ENCODE data around the gene SLC13A5. TPM values are rescaled to one million over a fixed set of nuclear protein-coding genes. Genes with fewer than 3 reads are reported as not detected.

The SLC13A5 gene
- total and polyA plus RNA-seq, 10 of the 15 experiments (the other 5 are each of a cell fraction or from before 2014, with no cell fraction given), result 0.23 TPM; not detected in 9

DNA sequence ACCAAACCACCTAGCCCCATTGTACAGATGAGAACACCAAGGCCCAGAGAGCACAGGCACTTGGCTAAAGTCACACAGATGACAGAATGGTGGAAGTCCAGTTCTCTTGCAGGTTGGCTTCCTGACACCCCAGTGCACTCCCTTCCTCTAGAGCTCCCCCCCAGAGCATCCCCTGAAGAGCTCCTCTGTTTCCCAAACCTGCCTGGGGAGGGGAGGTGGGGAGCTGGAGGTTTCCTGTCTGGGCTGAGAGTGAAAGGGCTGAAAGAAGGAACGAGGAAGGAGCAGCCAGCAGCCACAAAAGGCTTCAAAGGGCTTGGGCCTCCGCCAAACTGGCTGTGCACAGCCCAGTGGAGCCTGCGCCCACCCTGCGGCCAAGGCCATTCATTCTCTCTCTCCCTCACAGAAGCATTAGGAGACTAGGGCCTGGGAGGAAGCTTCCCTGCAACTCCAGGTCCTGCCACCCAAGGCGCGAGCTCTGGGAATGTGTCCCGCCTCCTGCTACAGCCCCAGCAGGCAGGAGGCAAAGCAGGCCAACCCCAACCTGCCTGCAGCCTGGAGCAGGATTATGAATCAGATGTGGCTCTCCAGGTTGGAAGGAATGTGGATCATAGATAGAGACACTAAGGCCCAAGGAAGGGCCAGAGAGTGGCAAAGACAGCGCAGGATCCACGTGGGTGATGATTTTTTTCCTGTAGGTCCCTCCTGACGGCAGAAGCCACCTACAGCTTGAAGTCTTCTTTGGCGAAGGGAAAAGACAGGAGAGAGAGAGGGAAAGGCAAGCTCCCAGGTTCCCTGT, 913 bp downstream of the SLC13A5 start:
- no peaks in the 10 kb centered on the region for H3K36me3 ChIP-seq (ENCODE audit: control insufficient read depth in 2 of 2, insufficient read depth in 2 of 2, low read length in 1 of 2)
- no peak overlapping the region for H3K27ac ChIP-seq (ENCODE audit: control insufficient read depth, insufficient read depth)
- WGBS (ENCODE audit: insufficient coverage, insufficient replicate concordance, low lambda C conversion rate, missing lambda C conversion rate), result 53% methylated on average over 11 of the region's 11 CpGs
- RAD21 ChIA-PET (ENCODE audit: unreplicated experiment), result no interaction called here
- no peak for FAIRE-seq
- SMC1A ChIA-PET (ENCODE audit: uncharacterized antibody, unreplicated experiment), result no interaction called here
- no peak for ATAC-seq
- no peak for DNase-seq (ENCODE audit: low read depth, low spot score)
- no peaks in the 10 kb centered on the region; the same call in 2 of the 3 replicates for H3K9me3 ChIP-seq (replicated peaks; ENCODE audit: control insufficient read depth, insufficient read depth, low read length)
- CTCF ChIA-PET, result no interaction called here
- H3K4me2 ChIP-seq (ENCODE audit: control insufficient read depth, insufficient read depth), result no peak overlapping the region
- H3K27me3 ChIP-seq (replicated peaks in 1 of 2; ENCODE audit: control insufficient read depth in 2 of 2, insufficient read depth in 2 of 2, low read length in 1 of 2), result peaks cover 4 to 8% of the 10 kb centered on the region in 2 experiments; a peak in 3 of 4 replicates
- intact Hi-C loops (cut with micrococcal nuclease; ENCODE audit: unreplicated experiment), result no loop called here
- no TSS peak for BruUV-seq (replicated peaks)
- no peak overlapping the region for H2AFZ ChIP-seq (ENCODE audit: control insufficient read depth, low read depth, low read length)
- H3K79me2 ChIP-seq (ENCODE audit: control insufficient read depth, insufficient read depth, low read length), result no peaks in the 10 kb centered on the region
- in situ Hi-C loops (cut with MboI), result no loop called here
- H4K20me1 ChIP-seq (ENCODE audit: control insufficient read depth, insufficient read depth), result no peaks in the 10 kb centered on the region
- no peak for TF ChIP-seq CREB1 (IDR thresholded peaks at IDR 0.05; ENCODE audit: low read depth)
- TF ChIP-seq NFIC (IDR thresholded peaks at IDR 0.05; ENCODE audit: low read depth, low read length), result no peak
- TF ChIP-seq CHD4 (IDR thresholded peaks at IDR 0.05), result no peak
- TF ChIP-seq EZH2 (IDR thresholded peaks at IDR 0.05; ENCODE audit: borderline replicate concordance, control insufficient read depth, low read depth, low read length), result no peak
- no peak overlapping the region for H3K9ac ChIP-seq (ENCODE audit: control insufficient read depth, insufficient read depth, low read length)
- H3K4me1 ChIP-seq (ENCODE audit: control insufficient read depth, insufficient read depth, low read length), result no peaks in the 10 kb centered on the region
- POLR2A ChIA-PET, result no interaction called here
- no peak overlapping the region for H3K4me3 ChIP-seq

DNA sequence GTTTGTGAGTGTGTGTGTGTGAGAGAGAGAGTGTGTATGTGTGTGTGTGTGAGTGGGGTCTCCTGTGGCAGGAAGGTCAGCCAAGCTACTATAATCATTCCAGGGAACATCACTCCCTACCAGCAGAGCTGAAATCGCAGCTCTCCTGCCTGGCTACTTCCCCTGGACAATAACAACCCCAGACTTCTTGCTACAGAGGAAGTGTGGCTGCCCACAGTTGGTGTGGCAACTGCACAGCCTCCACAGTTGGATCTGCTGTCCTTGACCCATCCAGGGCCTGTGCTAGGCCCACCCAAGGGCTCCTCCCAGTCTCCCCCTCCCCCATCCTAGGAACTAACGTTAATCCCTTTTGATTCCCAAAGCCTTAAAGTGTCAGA, 1.5 kb downstream of the SLC13A5 start:
- intact Hi-C loops (cut with micrococcal nuclease; ENCODE audit: unreplicated experiment) (no loop called here), in situ Hi-C loops (cut with MboI) (no loop called here)
- no peaks in the 10 kb centered on the region for H3K4me1 ChIP-seq (ENCODE audit: control insufficient read depth, insufficient read depth, low read length)
- no peak for ATAC-seq
- no peaks in the 10 kb centered on the region for H3K79me2 ChIP-seq (ENCODE audit: control insufficient read depth, insufficient read depth, low read length)
- ChIA-PET POLR2A (no interaction called here), SMC1A (ENCODE audit: uncharacterized antibody, unreplicated experiment) (no interaction called here), CTCF (no interaction called here), RAD21 (ENCODE audit: unreplicated experiment) (no interaction called here)
- H3K9ac ChIP-seq (ENCODE audit: control insufficient read depth, insufficient read depth, low read length), result no peak overlapping the region
- no peak overlapping the region for H3K4me3 ChIP-seq
- H3K36me3 ChIP-seq (ENCODE audit: control insufficient read depth in 2 of 2, insufficient read depth in 2 of 2, low read length in 1 of 2), result no peaks in the 10 kb centered on the region
- H3K4me2 ChIP-seq (ENCODE audit: control insufficient read depth, insufficient read depth), result no peak overlapping the region
- H3K9me3 ChIP-seq (replicated peaks; ENCODE audit: control insufficient read depth, insufficient read depth, low read length), result no peaks in the 10 kb centered on the region; the same call in 2 of the 3 replicates
- WGBS (ENCODE audit: insufficient coverage, insufficient replicate concordance, low lambda C conversion rate, missing lambda C conversion rate), result 0% methylated on average over 2 of the region's 2 CpGs
- no peaks in the 10 kb centered on the region for H4K20me1 ChIP-seq (ENCODE audit: control insufficient read depth, insufficient read depth)
- no TSS peak for BruUV-seq (replicated peaks)
- no peak for DNase-seq (ENCODE audit: low read depth, low spot score)
- no peak overlapping the region for H2AFZ ChIP-seq (ENCODE audit: control insufficient read depth, low read depth, low read length)
- H3K27me3 ChIP-seq (replicated peaks in 1 of 2; ENCODE audit: control insufficient read depth in 2 of 2, insufficient read depth in 2 of 2, low read length in 1 of 2), result peaks cover 4 to 8% of the 10 kb centered on the region in 2 experiments; a peak in 3 of 4 replicates
- no peak overlapping the region for H3K27ac ChIP-seq (ENCODE audit: control insufficient read depth, insufficient read depth)
- FAIRE-seq, result no peak
- TF ChIP-seq ATF2 (IDR thresholded peaks at IDR 0.05; ENCODE audit: low read length) (no peak), ZNF384 (IDR thresholded peaks at IDR 0.05; ENCODE audit: borderline replicate concordance, low read depth, low read length) (no peak), PBX3 (IDR thresholded peaks at IDR 0.05; ENCODE audit: insufficient replicate concordance, low read depth, low read length) (no peak), E2F8 (IDR thresholded peaks at IDR 0.05; ENCODE audit: low read depth, partially characterized antibody) (no peak)
- TF ChIP-seq, protein P1, sequence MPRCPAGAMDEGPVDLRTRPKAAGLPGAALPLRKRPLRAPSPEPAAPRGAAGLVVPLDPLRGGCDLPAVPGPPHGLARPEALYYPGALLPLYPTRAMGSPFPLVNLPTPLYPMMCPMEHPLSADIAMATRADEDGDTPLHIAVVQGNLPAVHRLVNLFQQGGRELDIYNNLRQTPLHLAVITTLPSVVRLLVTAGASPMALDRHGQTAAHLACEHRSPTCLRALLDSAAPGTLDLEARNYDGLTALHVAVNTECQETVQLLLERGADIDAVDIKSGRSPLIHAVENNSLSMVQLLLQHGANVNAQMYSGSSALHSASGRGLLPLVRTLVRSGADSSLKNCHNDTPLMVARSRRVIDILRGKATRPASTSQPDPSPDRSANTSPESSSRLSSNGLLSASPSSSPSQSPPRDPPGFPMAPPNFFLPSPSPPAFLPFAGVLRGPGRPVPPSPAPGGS (IDR thresholded peaks at IDR 0.05; ENCODE audit: borderline replicate concordance, insufficient read depth, low read depth, low read length, poor library complexity, severe bottlenecking), result no peak
